GM10847 (cell line): ENCODE measurements around the gene ZNF554.

ENCODE experiments used
- POLR2A ChIP-seq: IDR thresholded peaks from 2 replicates; pipeline ENCODE4 v1.6.1; 2011; ENCODE audit not compliant: insufficient read length; ENCODE audit errors: extremely low read depth

ZNF554 gene

GRCh38 chr19:2819540-2820111 lies at the start of gene ZNF554:
Gene ZNF554 (plus strand): TSS chr19:2819868. CDS start chr19:2820072, 204 bp downstream.
- peak; percentile 36 for TF ChIP-seq POLR2A

- no peak for TF ChIP-seq POLR2A
Measured at GRCh38 chr19:2770055-2771013, 49.3 kb upstream of the ZNF554 start.

GRCh38 chr19:2771786-2772674 lies 47.6 kb upstream of the ZNF554 start:
- no peak for TF ChIP-seq POLR2A

GRCh38 chr19:2774083-2774679 lies 45.5 kb upstream of the ZNF554 start:
- TF ChIP-seq POLR2A = no peak

GRCh38 chr19:2774953-2775555 lies 44.6 kb upstream of the ZNF554 start:
- no peak for TF ChIP-seq POLR2A

- TF ChIP-seq POLR2A = no peak
Measured at GRCh38 chr19:2775556-2776430, 43.9 kb upstream of the ZNF554 start.

GRCh38 chr19:2777952-2778683 lies 41.5 kb upstream of the ZNF554 start:
- no peak for TF ChIP-seq POLR2A

- TF ChIP-seq POLR2A = no peak
Measured at GRCh38 chr19:2779121-2779740, 40.4 kb upstream of the ZNF554 start.

GRCh38 chr19:2780284-2780683 lies 39.4 kb upstream of the ZNF554 start:
- no peak for TF ChIP-seq POLR2A

- TF ChIP-seq POLR2A = no peak
Measured at GRCh38 chr19:2782329-2782935, 37.2 kb upstream of the ZNF554 start.

GRCh38 chr19:2782936-2783780 lies 36.5 kb upstream of the ZNF554 start, which contains the start of gene SGTA:
Gene SGTA (minus strand): TSS chr19:2783273. CDS start chr19:2769068, 14,205 bp downstream.
- peak; percentile 69 for TF ChIP-seq POLR2A
